Activated CD4-positive, CD25-positive, alpha-beta regulatory T cell (primary cell): ENCODE results near the gene CFAP77.
"Not testable (repeated sequence)": the region's sequence is repeated elsewhere in the genome, so short reads cannot be mapped to it uniquely, and the experiment has no call there.

ENCODE experiments used
- DNase-seq, 4 experiments: peaks; one replicate each; lab custom pipeline; 2025; lab: John Stamatoyannopoulos, UW

The CFAP77 gene

DNA sequence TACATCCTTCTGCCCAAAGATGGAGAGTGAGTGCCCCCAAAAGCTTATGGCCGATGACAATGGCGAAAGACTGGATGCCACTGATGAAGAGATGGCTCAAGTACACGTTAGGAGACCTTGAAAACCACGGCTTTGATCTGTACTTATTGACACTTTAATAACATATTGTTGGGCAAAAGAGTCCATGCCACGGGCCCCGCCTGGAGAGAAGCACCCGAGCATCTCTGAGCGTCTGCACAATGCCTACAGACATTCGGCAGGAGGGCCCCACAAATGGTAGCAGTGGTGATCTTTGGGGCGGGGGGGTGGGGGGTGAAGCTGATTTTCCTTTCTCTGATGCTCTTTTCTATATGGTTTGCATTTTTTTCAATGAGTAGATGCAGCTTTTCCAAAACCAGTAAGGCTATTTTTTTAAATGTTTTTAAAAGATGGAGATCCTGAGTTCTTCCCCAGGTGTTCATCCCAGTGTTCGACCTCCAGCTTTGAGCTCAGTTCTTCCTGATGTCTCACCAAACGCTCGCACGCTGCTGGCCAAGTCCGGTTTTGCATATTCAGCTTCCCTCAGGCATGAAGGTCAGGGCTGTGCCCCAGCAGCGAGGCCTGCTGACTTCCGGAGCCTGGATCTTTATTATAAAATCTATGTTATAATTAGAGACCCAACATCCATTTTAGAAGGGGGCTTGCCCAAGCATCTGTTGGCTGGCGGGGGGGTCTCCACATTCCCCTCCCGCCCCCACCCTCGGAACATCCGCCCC, 138.1 kb downstream of the CFAP77 start:
- no peak for DNase-seq

GRCh38 chr9:132548751-132549640, 139.0 kb downstream of the CFAP77 start:
- DNase-seq = no peak

GRCh38 chr9:132551556-132551955, 141.5 kb downstream of the CFAP77 start:
- no peak for DNase-seq

- no peak for DNase-seq
Measured at GRCh38 chr9:132552041-132552440, 142.0 kb downstream of the CFAP77 start.

GRCh38 chr9:132554755-132555154, 144.7 kb downstream of the CFAP77 start:
- no peak for DNase-seq

DNA sequence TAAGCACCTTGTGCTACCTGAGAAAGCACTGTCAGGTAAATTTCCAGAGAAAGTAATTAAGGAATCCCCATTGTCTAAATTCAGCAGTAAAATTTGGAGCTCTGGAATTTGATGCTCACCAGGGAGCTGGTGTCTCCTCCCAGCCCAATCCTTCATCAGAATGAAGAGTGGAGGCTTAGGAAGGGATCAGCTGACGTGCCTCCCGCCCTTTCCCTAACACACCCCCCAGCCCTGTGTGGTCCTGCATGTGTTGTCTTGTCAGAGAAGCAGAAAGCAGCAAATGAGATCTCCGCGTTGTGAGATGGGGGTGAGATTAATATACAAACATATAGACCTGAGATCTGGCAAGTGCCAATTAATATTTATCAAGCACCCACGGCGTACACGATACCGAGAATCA, 145.5 kb downstream of the CFAP77 start:
- no peak for DNase-seq

DNA sequence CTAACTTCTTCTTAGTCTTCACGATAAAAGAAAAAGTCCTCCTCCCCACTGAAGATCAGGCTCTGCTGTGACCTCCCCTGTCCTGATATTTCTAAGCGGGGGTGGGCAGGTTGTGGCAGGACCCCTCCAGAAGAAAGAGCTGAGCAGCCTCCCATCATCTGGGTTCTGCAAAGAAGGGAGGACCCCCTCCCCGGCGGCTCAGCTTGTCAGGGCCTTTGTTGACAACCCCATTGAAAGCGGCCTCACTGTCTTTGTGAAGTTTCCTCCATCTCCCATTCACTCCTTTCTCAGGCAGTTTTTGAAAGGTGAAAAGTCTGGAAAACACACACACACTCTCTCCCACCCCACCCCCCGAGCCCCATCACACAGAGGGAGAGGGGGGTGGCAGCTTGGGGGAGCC, 146.2 kb downstream of the CFAP77 start:
- DNase-seq = no peak

- DNase-seq = no peak
Measured at GRCh38 chr9:132556714-132557113, 146.7 kb downstream of the CFAP77 start.

DNA sequence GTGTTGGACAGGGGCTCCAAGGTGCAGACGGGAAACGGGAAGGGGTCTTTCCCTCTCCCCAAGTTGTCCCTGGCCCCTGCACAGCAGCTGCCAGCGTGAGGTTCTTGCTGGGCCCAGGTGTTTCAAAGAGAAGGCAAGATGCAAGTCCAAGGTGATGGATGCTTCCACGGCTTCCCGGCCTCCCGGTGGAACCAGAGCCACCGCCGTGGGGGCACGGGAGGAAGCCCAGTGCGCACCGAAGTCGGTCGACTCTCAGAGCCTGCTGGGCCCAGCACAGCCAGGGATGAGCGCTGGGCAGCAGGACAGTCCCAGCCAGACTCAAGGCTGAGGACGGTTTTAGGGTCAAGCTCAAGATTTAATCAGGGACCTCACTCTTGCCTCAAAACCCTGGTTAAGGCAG, 147.1 kb downstream of the CFAP77 start:
- no peak for DNase-seq

- DNase-seq = no peak
Measured at GRCh38 chr9:132559711-132560110, 149.7 kb downstream of the CFAP77 start.

DNA sequence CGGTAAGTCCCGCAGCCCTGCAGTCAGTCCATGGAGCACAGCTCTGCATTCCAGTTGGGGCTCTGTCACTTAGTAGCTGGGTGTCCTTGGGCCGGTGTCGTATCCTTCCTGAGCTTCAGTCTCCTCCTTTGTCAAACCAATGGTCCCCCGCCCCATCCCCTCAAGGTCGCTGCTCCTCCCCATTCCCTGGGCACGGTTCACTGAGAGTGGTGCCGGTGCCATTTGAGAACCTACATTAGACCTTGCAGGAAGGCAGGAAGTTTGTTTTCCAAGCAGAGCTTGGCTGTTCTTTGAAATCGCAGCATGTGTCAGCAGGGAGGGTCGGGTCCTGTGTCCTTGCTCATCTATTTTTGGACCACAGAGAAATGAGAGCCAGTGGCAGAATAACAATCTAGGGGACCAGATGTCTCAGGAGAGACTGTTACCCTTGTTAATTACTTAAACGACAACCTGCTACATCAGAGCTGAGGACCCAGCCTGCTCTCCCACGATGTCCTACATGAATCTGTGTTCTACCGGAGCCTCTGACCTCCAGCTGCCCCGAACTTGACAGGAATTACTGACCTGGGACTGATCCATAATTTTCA, 150.7 kb downstream of the CFAP77 start:
- DNase-seq = no peak

DNA sequence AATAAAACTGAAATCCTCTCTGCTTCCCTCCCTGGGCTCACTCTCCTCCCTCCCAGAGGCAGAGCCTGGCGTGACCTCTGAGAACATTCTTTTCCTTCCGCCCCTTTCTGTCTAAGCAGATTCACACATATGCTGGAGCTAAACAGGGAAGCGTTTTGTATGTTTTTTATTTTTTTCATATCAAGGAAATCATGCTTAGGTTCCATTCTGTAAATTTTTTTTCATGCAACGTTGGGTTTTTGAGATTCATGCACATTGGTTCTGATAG, 152.2 kb downstream of the CFAP77 start:
- no peak for DNase-seq

- DNase-seq = no peak
Measured at GRCh38 chr9:132564526-132564925, 154.5 kb downstream of the CFAP77 start.

GRCh38 chr9:132568787-132569186, 158.8 kb downstream of the CFAP77 start:
- not testable (repeated sequence) for DNase-seq

GRCh38 chr9:132571806-132572600, 162.0 kb downstream of the CFAP77 start:
- DNase-seq = no peak

- no peak for DNase-seq
Measured at GRCh38 chr9:132572921-132573320, 162.9 kb downstream of the CFAP77 start.

GRCh38 chr9:132575005-132575609, 165.1 kb downstream of the CFAP77 start:
- no peak for DNase-seq

GRCh38 chr9:132575811-132576210, 165.8 kb downstream of the CFAP77 start:
- no peak for DNase-seq

GRCh38 chr9:132577119-132577518, 167.1 kb downstream of the CFAP77 start:
- no peak for DNase-seq

DNA sequence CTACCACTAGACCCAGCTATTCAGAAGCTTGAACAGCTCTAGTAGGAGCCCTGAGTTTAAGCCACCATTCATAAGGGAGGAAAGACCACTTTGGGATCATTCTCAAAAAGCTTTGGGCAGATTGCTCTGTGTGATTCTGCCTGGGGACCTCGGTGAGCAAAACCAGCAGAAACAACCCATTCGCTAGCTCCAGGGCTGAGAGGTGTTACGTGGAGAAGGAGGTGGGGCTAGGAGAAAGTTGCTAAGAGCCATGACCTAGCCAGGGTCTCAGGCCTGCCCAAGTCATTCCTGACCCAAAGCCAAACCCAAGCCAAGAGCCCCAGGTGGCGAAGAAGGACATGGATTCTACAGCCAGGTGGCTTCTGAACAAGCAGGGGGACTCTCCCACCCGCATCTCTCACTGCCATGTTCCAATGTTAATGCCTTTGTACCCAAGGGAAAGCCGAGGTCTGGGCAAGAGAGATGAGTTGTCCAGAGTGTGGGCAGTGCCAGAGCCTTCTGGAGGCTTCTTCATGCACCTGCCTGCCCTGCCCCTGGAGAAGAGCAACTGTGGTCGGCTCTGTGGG, 168.4 kb downstream of the CFAP77 start:
- DNase-seq = no peak

- DNase-seq = no peak
Measured at GRCh38 chr9:132579427-132579798, 169.4 kb downstream of the CFAP77 start.
